Endodermal cell (in vitro differentiated cells): ENCODE results near the gene SMYD3. TPM values are rescaled to one million over a fixed set of nuclear protein-coding genes. Genes with fewer than 3 reads are reported as not detected.

Experiments
- DNase-seq: peaks from one replicate; pipeline ENCODE4 v3.0.0-alpha.2; 2017
- H3K27ac ChIP-seq: 2 replicates; pipeline ENCODE4 v1.5.1; 2013; ENCODE audit warnings: mild to moderate bottlenecking, low read depth, low read length, moderate library complexity
- H3K27me3 ChIP-seq: 2 replicates; pipeline ENCODE4 v1.6.1; 2013; ENCODE audit warnings: mild to moderate bottlenecking, low read length, moderate library complexity; ENCODE audit not compliant: insufficient read depth, control insufficient read depth, poor library complexity, severe bottlenecking
- H3K36me3 ChIP-seq: 2 replicates; pipeline ENCODE4 v1.7.0; 2013; ENCODE audit warnings: mild to moderate bottlenecking, low read length, moderate library complexity; ENCODE audit not compliant: control insufficient read depth, insufficient read depth
- H3K4me1 ChIP-seq: one replicate; pipeline ENCODE4 v1.7.0; 2013; ENCODE audit warnings: low read length; ENCODE audit not compliant: control insufficient read depth, insufficient read depth
- H3K4me3 ChIP-seq: 2 replicates; pipeline ENCODE4 v1.5.1; 2013; ENCODE audit warnings: mild to moderate bottlenecking, low read length, moderate library complexity
- H3K9ac ChIP-seq: 2 replicates; pipeline ENCODE4 v1.6.1; 2013; ENCODE audit warnings: mild to moderate bottlenecking, low read length, moderate library complexity; ENCODE audit not compliant: poor library complexity, severe bottlenecking; ENCODE audit errors: extremely low read depth
- H3K9me3 ChIP-seq: 2 replicates; pipeline ENCODE4 v1.6.1; 2013; ENCODE audit warnings: mild to moderate bottlenecking, low read length, moderate library complexity; ENCODE audit not compliant: control insufficient read depth
- H3K27ac Mint-ChIP-seq: 2 replicates; pipeline ENCODE4 v1.8.0; 2020; ENCODE audit warnings: mixed read lengths
- H3K27me3 Mint-ChIP-seq: 2 replicates; pipeline ENCODE4 v1.8.0; 2021; ENCODE audit warnings: mild to moderate bottlenecking, mixed read lengths; ENCODE audit not compliant: insufficient read depth
- H3K36me3 Mint-ChIP-seq: 2 replicates; pipeline ENCODE4 v1.8.0; 2020; ENCODE audit warnings: low read depth, mixed read lengths
- H3K4me1 Mint-ChIP-seq: 2 replicates; pipeline ENCODE4 v1.8.0; 2020; ENCODE audit warnings: mixed read lengths
- H3K4me3 Mint-ChIP-seq: 2 replicates; pipeline ENCODE4 v1.8.0; 2020; ENCODE audit warnings: mild to moderate bottlenecking, moderate library complexity, mixed read lengths
- H3K9me3 Mint-ChIP-seq: 2 replicates; pipeline ENCODE4 v1.8.0; 2020; ENCODE audit warnings: mild to moderate bottlenecking, mixed read lengths
- CTCF ChIP-seq: fragments of 200-600 bp; sonication (generic); conservative IDR thresholded peaks from 2 replicates; pipeline ENCODE4 v1.5.0; 2021; ENCODE audit warnings: antibody characterized with exemption, mild to moderate bottlenecking
- WGBS, 2 experiments: methylation state at CpG; one replicate each; pipeline versions ENCODE4 v1.1.5 to v1.1.7; 2013; ENCODE audit warnings: missing lambda C conversion rate in 2 of 2, mixed read lengths in 1 of 2; ENCODE audit not compliant: insufficient coverage in 1 of 2, insufficient read length in 1 of 2; 5-methylcytosine and 5-hydroxymethylcytosine counted together
- total RNA-seq, 2 donors: library from RNA; stranded (reverse); fragmentation: NEBNext Ultra II Directional in 1 of 2; extraction: Animal tissue kit (Norgen Biotek cat#: 25700) in 1 of 2; gene quantifications; 2 replicates in 1 of 2; 3 replicates in 1 of 2; pipeline ENCODE4 v1.2.1, GENCODE V29; 2021

The SMYD3 gene
- total RNA-seq, 2 donors from 2014 or later = 32.3 to 45.8 TPM

GRCh38 chr1:246271516-246271915 is 235.6 kb downstream of the SMYD3 start:
- no peak overlapping the region for H3K27ac Mint-ChIP-seq

DNA sequence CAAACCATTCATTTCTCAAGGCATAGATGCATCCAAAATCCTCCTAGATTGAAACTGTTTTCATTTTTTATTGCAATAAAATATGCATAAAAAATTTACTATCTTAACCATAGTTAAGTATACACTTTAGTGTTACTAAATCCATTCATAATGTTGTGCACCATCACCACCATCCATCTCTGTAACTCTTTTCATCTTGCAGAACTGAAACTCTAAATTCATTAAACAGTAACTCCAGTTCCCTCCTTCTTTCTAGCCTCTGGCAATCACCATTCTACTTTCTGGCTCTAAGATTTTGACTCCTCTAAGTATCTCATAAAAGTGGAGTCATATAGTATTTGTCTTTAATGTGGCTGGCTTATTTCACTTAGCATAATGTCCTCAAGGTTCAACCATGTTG is 236.8 kb downstream of the SMYD3 start:
- Histone ChIP-seq H3K4me3 (no peak overlapping the region), H3K27ac (no peak overlapping the region), H3K27me3 (no peaks in the 10 kb centered on the region), H3K36me3 (no peaks in the 10 kb centered on the region), H3K9me3 (no peaks in the 10 kb centered on the region), H3K9ac (no peak overlapping the region), H3K4me1 (peaks cover 8% of the 10 kb centered on the region)
- no peak overlapping the region for H3K27ac Mint-ChIP-seq
- H3K4me3 Mint-ChIP-seq = no peak overlapping the region
- peaks cover 10% of the 10 kb centered on the region for H3K4me1 Mint-ChIP-seq
- no peaks in the 10 kb centered on the region for H3K27me3 Mint-ChIP-seq
- H3K9me3 Mint-ChIP-seq = no peaks in the 10 kb centered on the region
- H3K36me3 Mint-ChIP-seq = peaks cover 7% of the 10 kb centered on the region
- no peak for TF ChIP-seq CTCF
- DNase-seq = no peak

More at GRCh38 chr1:246271516-246271915, 235.6 kb downstream of the SMYD3 start:
- Histone ChIP-seq H3K27me3 (no peaks in the 10 kb centered on the region), H3K27ac (no peak overlapping the region), H3K4me1 (peaks cover 8% of the 10 kb centered on the region), H3K36me3 (no peaks in the 10 kb centered on the region), H3K9me3 (no peaks in the 10 kb centered on the region), H3K4me3 (no peak overlapping the region), H3K9ac (no peak overlapping the region)
- no peak for TF ChIP-seq CTCF
- 96 to 100% methylated on average over 2 to 4 of the region's 4 CpGs for WGBS, 2 experiments
- DNase-seq = no peak
- Mint-ChIP-seq H3K4me1 (peaks cover 10% of the 10 kb centered on the region), H3K4me3 (no peak overlapping the region), H3K36me3 (peaks cover 7% of the 10 kb centered on the region), H3K9me3 (no peaks in the 10 kb centered on the region), H3K27me3 (no peaks in the 10 kb centered on the region)

- peaks cover 8% of the 10 kb centered on the region for H3K4me1 ChIP-seq
- H3K9me3 Mint-ChIP-seq = no peaks in the 10 kb centered on the region
- H3K27me3 ChIP-seq = no peaks in the 10 kb centered on the region
- H3K36me3 Mint-ChIP-seq = peaks cover 7% of the 10 kb centered on the region
- H3K4me3 ChIP-seq = no peak overlapping the region
- H3K9me3 ChIP-seq = no peaks in the 10 kb centered on the region
- H3K27ac ChIP-seq = no peak overlapping the region
- no peak overlapping the region for H3K4me3 Mint-ChIP-seq
- H3K9ac ChIP-seq = no peak overlapping the region
- H3K27ac Mint-ChIP-seq = no peak overlapping the region
- TF ChIP-seq CTCF = no peak
- peaks cover 10% of the 10 kb centered on the region for H3K4me1 Mint-ChIP-seq
- DNase-seq = no peak
- 69 to 95% methylated on average over 1 to 7 of the region's 7 CpGs for WGBS, 2 experiments
- no peaks in the 10 kb centered on the region for H3K27me3 Mint-ChIP-seq
- no peaks in the 10 kb centered on the region for H3K36me3 ChIP-seq
These were observed 237.6 kb downstream of the SMYD3 start for GRCh38 chr1:246269466-246269865.
